GM18868 (cell line): ENCODE results near the gene NME5.

Source experiments
- ATAC-seq: cut with Tn5 transposase; IDR thresholded peaks from one replicate; pipeline ENCODE4 v1.9.1; 2021; ENCODE audit warnings: mild to moderate bottlenecking, moderate library complexity; ENCODE audit not compliant: unreplicated experiment

NME5 gene

DNA sequence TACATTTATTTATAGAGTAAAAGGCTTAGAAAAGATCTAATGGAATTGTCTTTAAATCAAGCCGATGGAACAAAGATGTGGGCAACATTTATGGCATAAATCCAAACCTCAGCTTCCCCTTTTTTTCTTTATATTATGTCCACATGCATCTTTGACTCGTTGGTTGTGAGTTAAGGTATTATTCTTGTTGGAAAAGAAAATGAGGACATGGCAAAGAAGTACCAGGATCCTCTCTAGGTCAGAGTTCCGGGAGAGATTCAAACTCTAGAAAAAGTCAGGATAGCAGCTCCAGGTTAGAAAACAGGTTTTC lies 508 bp upstream of the NME5 start:
- no peak for ATAC-seq

DNA sequence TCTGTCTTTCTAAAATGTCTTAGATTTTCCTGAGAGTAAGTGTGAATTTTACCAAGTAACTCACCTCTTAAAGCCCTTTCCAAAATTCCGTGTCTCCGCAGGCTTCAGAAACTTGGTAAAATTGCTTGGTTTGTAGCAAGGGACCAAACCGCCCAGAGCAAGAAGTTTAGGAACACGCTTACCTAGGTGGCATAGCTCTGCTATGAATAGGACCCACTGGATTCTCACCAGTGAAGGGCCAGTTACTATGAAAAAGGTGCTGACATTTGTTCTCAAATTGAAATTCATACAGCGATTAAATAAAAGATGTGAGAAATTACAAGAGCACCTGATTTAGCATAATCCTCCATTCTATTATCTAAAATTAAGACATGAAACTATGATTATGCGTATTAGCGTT lies 6.7 kb downstream of the NME5 start:
- ATAC-seq = no peak

DNA sequence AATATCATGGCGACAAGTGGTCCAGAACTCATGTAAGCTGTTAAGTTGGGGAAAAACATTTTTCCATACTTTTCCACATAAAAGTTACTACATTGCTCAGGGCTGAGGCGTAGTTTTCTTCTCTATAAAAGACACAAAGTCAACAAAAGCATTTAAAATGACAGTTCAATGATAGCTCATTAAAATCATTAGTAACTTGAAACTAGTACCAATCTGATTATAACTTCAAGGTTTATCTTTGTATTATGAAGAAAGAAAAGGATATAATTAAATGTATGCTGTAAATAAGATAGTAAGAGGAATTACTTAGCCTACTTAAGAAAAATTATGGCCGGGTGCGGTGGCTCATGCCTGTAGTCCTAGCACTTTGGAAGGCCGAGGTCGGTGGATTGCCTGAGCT lies 9.9 kb downstream of the NME5 start:
- no peak for ATAC-seq

DNA sequence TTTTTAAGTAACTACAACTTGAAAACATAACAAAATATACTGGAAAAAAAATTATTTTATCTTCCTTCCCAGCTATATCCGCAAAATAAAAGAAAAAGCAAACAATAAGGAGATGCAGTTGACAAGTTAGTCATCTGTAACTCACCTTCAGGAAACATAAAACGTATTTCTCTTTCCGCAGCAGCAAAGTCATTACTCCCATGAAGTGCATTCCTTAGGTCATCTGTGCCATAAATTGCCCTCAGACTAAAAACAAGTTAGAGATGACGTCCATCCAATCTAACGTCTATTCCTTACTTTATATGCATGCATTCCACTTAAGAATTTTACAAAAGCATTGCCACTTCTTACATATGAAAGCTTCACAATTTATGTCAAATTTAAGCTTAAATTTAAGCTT lies 10.9 kb downstream of the NME5 start:
- no peak for ATAC-seq

DNA sequence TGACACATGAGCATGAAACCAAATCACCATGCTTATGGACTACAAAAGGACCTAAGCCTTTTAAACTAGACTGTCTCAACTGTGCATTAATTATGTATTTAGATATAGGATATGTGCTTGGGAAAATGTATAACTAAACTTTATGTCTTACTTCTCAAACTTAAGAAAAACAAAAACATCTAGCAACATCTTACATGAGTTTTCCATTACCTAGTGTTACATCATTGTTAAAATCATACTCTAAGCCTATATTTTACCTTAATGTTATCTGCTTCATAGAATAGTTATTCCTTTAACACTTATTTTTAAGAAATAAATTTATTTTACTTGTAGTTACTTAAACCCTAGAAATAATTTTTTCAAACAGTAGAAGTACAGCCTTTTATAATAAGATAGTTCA lies 24.0 kb downstream of the NME5 start:
- no peak for ATAC-seq

DNA sequence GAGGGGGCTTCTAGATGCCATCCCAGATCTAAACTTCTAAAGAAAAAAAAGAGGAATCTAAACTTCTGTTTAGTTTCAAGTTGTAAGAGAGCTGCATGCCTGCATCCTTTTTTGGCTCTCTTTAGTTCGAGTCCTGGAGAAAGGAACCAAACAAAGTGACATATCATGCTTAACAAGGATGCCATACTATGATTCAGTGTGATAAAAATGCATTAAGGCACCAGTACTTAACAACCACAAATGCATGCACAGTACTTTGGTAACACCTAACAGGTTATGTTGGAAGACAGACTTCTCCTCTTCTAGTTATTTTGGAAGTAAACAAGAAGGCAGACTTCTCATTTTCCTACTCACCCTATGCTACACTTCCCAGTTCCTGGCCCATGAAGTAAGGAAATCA lies 27.3 kb downstream of the NME5 start:
- no peak for ATAC-seq

DNA sequence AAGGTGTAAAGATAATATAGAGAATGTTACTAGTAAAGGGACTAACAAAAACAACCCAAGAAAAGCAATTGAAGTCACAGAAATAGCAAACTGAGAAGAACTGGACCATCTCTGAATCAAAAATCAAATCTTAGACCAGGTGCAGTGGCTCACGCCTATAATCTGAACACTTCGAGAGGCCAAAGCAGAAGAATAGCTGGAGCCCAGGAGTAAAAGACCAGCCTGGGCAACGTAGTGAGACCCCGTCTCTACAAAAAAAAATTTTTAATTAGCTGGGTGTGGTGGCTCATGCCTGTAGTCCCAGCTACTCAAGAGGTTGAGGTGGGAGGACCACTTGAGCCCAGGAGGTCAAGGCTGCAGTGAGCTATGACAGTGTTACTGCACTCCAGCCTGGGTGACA lies 28.0 kb downstream of the NME5 start:
- no peak for ATAC-seq

DNA sequence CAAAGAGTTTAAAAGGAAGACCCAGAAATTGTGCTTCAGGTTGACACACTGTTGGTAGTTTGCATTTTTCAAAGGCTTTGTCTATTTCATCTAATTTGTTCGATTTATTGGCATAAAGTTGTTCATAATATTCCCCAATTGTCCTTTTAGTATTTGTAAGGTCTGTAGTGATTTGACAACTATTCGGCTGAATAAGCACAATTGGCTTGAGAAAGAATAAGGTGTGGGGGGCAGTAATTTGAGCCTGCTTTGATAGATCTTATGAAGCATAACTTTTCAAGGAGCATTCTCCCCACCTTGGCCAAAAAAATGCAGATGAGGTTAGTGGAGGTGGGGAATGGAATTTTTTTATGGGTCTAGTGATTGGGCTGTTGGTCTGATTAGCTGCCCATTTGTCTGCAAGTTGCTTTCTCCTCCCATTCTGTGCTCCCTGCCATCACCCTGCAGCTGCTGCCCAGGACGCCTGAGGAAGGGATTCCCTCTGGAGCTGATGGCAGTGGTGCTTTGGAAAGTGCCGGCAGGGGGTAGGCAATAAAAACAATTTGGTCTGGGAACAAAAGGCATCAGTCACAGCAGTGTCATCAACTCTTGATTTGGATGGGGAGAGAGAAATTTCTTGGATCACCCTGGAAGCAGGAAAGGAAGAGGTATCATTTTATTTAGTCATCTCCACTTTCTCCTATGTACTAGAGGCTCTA lies 28.8 kb downstream of the NME5 start:
- ATAC-seq = no peak

DNA sequence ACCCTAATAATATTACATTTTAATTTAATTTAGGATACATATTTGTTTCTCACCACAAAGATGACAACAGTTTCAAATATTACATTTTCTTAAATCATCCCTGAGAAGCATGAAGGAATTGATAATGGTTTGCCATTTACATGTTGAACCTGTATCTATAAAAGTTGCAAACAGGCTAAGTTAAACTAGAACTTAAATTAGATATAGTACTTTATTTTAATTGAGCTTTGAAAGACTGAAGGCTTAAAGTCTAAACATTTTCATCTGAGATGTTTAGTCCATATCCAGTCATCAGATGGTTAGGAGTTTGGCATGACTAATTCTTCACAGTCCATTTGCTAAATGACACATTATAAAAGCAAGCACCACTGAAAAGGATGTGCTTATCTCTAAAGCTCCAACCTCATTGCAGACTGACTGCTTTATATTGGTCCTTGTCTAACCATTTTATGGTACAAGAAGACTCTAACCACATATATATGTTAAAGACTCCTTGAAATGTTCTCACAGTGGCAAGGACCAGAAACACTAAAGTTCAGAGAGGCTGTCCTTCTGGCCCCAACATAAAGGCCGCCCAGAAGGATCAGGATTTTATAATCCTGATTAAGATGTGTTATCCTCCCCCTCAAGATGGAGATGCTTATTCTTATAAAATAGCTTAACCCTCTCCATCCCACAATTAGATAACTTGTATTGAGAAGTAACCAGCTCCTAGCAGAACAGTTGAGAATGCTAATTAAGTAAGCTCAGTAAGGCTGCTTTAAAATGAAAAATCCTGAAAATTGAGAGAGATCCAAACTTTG lies 29.6 kb downstream of the NME5 start:
- no peak for ATAC-seq

DNA sequence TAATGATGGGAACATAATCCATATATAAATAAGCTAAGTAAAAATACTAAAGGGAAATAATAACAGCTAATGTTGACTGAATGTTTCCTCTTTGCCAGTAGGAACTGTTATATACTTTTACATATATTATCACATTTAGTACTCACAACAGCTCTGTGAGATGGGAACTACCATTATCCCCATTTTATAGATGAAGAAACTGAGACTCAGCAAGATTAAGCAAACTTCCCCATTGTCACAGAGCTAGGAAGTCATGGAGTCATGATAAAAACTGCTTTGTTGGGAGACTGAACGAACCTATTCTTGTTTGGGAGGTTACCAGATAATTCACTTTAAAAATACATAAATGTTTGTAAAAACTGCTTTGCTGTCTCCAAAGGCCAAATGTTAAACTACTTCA lies 32.0 kb downstream of the NME5 start:
- no peak for ATAC-seq

DNA sequence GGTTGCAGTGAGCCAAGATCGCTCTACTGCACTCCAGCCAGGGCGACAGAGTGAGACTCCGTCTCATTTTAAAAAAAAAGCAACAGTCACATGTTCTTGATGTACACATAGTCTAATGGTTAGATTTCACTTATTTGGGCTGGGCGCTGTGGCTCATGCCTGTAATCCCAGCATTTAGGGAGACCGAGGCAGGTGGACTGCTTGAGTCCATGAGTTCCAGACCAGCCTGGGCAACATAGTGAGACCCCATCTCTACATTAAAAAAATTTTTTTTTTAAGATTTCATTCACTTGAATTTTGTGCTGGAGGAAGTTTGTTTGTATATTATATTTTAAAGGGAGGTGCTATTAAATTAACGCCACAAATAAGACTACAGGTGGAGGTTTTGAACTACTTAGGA lies 33.5 kb downstream of the NME5 start:
- ATAC-seq = no peak

DNA sequence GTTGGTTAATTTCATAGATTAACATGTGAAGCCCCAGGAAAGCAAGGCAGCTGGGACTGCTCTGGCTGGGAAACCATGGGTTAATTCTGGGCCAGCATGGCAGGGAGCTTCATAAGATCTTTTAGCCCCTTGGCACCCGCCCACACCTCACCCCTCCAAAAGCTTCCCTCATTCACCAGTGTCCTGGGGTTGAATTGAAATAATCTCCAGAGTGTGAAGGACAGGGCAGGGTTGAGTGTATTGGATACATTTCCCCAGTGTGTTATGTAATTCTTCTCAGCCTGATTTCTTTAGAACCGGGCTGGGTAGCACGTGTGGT lies 36.0 kb downstream of the NME5 start:
- ATAC-seq = peak; percentile 10

DNA sequence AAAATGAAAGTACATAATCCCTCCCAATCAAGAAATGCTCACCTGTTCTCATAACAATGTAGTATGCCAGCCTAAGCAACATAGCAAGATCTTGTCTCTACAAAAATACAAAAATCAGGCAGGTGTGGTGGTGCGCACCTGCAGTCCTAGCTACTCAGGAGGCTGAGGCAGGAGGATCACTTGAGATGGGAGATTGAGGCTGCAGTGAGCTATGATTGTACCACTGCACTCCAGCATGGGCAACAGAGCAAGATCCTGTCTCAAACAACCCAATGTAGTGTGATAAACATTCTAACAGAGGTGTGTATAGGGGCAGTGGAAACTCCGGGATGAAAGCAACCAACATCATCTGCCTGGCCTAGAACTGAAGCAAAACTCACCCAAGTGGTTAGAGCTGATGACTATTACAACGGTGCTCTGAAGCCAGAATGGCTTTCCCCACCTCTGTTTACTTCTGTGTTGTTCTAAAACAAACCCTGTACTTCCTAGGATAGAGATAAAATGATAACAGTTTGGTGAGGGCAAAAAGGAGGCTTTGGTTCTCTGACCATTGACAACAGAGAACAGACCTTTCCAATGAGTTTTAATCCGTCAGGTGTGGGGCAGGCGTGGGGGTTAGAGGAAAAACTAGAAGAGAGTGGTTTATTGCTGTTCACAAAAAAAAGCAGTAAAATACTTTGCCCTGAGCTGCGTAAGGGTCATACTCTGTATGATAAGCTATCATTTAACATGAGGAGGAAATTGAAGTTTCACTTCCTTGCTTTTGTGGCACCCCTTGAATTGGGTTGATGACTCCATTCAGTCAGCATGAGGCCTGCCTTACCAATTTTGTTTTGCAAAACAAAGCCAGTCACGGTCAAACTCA lies 36.5 kb downstream of the NME5 start:
- peak; percentile 70 for ATAC-seq

DNA sequence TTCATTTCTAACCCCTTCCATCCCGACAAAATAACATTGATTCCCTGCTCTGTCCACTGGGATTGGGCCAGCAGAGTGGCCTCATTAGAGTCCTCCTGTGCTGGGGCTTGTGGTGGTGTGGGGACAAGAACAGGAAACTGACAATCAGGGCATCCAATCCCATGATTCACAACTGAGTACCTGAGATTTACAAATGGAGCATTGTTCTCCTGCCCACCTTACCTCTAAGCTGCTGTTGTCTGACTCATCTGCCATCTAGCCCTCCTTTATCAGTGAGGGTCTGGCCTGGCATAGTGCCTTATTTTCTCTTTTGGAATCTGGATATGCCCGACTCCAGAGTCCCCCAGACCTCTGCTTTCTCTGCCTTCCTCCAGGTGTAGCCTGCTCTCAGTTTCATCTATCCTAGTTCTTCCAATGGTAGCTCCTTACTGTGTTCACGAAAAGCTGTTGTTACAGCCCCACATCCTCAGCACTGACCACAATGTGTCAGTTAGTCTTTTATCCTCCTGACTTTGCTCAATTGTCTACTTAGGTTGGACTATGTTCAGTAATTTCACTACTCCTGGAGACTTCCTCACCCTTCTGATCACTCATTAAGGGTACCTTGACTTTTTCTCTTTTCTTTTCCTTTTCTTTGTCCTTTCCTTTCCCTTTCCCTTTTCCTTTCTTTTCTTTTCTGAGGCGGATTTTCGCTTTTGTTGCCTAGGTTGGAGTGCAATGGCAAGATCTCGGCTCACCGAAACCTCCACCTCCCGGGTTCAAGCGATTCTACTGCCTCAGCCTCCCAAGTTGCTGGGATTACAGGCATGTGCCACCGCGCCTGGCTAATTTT lies 42.0 kb downstream of the NME5 start:
- no peak for ATAC-seq

DNA sequence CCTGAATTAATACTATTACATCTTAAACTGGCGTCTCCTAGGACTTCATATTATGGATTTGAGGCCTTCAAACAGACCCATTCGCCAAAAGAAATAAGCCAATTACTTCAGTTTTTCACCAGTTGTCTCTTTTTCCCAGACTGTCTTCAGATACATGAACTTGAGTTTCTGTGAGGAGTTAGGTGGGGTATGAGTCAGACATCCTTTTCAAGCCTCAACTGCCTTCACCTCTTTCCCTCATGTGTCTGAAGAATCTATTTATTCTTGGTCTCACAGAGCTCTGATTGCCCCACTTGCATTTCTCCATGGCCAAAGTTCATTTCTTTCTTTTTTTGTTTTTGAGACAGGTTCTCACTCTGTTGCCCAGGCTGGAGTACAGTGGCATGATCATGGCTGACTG lies 42.9 kb downstream of the NME5 start:
- no peak for ATAC-seq

DNA sequence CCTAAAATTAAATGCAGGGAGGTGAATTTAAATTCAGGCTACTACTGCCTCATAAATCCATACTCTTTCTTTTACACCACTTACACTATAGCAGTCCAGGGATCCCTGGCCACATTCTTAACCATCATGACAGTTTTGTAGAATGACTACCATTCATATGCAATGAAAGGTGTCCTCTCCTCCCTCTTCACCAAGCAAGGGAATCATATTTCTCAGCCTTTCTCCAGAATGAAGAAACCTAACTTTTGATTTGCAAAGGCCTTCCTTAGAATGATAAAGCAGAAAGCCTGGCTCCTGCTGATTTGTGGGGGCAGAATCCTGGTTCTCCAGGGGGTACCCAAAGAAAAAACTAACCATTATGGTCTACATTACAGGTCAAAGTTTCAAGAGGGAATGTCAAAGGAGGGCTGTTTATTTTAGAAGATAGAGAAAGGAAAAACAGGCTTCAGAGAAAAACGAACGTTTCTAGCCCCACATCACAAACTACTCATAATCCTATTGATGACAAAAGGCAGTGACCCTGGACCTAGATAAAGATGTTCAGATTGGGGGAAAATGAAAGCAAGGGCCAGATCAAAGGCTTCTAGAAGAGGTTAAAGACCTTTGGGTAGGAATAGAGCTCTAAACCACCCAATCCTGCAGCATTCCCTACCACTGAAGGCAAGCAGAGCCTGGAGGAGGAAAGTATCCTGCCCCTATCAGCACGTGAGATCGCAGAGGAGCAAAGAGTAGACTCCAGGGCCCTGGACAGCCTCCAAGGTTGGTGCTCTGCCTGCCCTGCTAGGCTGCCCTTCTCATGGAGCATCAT lies 43.9 kb downstream of the NME5 start:
- ATAC-seq = no peak

DNA sequence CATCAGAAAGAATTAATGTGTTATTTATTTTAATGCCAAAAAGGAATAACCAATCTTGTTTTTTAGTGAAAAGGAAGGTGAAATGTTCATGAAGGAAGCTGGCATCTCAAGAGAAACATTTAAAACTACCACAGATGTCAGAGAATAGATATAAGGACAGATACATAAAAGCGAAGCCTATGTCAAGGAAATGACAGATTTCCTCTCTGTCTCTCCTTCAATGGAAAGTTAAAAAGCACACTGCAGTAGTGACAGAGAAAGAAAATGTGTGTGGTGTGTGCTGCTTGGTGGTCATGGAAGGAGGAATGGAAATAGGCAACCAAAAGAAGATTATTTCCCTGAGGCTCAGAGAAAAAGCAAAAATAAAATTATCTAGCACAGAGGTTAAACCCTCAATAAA lies 46.2 kb downstream of the NME5 start:
- ATAC-seq = no peak

DNA sequence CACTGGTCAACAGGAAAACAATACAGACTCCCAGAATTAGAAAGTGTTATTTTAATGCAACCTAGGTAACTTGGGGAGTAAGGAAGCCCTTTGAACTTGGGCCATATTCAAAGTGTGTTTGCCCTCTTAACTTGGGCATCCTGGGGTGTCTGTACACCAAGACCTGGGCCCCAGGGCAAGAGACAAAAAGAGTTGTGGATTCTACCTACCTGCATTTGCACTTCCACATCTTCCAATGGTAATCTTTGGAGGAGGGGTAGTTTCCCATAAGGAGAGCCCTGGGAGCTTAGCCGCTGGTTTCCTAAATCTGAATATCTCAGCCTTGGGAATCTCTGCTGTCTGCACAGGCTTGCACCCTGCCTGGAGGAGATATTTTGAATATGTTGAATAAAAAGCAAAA lies 46.9 kb downstream of the NME5 start:
- ATAC-seq = no peak

DNA sequence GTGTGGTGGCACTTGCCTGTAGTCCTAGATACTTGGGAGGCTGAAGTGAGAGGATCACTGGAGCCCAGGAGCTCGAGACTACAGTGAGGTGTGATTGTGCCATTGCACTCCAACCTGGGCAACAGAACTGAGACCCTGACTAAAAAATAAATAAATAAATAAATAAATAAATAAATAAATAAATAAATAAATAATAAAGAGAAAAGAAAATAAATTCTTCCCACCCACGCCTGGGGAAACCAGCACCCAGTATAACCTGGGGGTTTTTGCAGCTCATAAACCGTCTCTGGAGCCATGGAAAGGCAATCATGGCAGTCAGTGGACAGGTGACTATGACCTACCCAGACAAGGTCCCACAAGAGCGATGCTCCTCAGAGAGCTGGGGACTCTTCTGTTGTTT lies 47.5 kb downstream of the NME5 start:
- ATAC-seq = no peak

DNA sequence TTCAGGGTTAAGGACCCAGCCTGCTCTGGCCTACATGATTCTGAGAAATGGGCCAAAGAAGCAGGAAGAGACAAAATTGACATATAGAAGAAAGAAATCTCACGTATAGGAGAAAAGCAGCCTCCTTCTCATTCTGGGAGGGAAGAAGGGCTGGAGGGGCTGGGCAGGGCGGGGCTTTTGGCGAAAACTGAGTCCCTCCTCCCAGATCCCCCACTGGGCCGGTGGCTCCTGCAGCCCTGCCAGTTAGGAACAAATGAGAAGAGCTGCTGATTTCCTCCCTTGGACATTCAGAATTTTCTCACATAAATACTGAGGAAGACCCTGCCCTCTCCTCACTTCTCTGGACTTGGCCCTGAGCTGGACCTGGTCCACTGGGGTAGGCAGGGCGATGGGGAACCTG lies 55.5 kb downstream of the NME5 start, which contains the start of gene WNT8A:
WNT8A (plus strand) TSS at position 332 of the 400 bp plus-strand sequence. CDS start 95 bp downstream, outside the sequence.
- ATAC-seq = no peak
